ENCODE results near the gene JMJD8. TPM values are rescaled to one million over a fixed set of nuclear protein-coding genes. Genes with fewer than 3 reads are reported as not detected.

Gene JMJD8
- total RNA-seq, 2 experiments from 2014 or later = 22.0 to 23.6 TPM

- TF ChIP-seq CTCF (IDR thresholded peaks at IDR 0.05) = no peak
- H3K27ac Mint-ChIP-seq = peak overlapping the region; percentile 12
- intact Hi-C loops (cut with DNase I, micrococcal nuclease) = no loop called here
- no peaks in the 10 kb centered on the region for H3K9me3 Mint-ChIP-seq
- peak overlapping the region; percentile 63 for H3K4me3 Mint-ChIP-seq
- H3K4me1 Mint-ChIP-seq (ENCODE audit: low read depth) = peaks cover 8% of the 10 kb centered on the region
- Histone ChIP-seq H3K27ac (ENCODE audit: low read depth in 1 of 2, low read length in 2 of 2) (no peak overlapping the region), H3K4me1 (ENCODE audit: insufficient read depth, low read length) (peaks cover 50% of the 10 kb centered on the region), H3K9me3 (ENCODE audit: control insufficient read depth in 1 of 2, insufficient read depth in 1 of 2, low read length in 2 of 2) (peaks cover 0 to 10% of the 10 kb centered on the region in 2 experiments), H3K4me3 (ENCODE audit: low read length) (no peak overlapping the region), H3K36me3 (ENCODE audit: insufficient read depth, low read length) (no peaks in the 10 kb centered on the region), H3K27me3 (ENCODE audit: control insufficient read depth in 1 of 2, insufficient read depth in 2 of 2, low read length in 2 of 2) (no peaks in the 10 kb centered on the region)
- ChIA-PET CTCF (no interaction called here), POLR2A (no interaction called here)
- peaks cover 6% of the 10 kb centered on the region for H3K27me3 Mint-ChIP-seq
- H3K36me3 Mint-ChIP-seq (ENCODE audit: low read depth) = peaks cover 9% of the 10 kb centered on the region
- DNase-seq (no peak), ATAC-seq (ENCODE audit: poor library complexity) (no peak)
Measured at GRCh38 chr16:638836-639235, 45.3 kb downstream of the JMJD8 start.

GRCh38 chr16:638034-638543 is 46.0 kb downstream of the JMJD8 start:
- CTCF ChIA-PET = no interaction called here
- peaks cover 47% of the 10 kb centered on the region for H3K4me1 ChIP-seq (ENCODE audit: insufficient read depth, low read length)
- H3K4me1 Mint-ChIP-seq (ENCODE audit: low read depth) = peaks cover 8% of the 10 kb centered on the region

More at GRCh38 chr16:638034-638543, 46.0 kb downstream of the JMJD8 start:
- POLR2A ChIA-PET = interaction anchor here (3.0 kb wide), 1 partner anchor 43 kb away, joined by 16 read pairs; the partner anchor contains the start of gene STUB1
- Histone ChIP-seq H3K4me3 (ENCODE audit: low read length) (no peak overlapping the region), H3K27ac (ENCODE audit: low read depth in 1 of 2, low read length in 2 of 2) (no peak overlapping the region), H3K36me3 (ENCODE audit: insufficient read depth, low read length) (no peaks in the 10 kb centered on the region), H3K27me3 (ENCODE audit: control insufficient read depth in 1 of 2, insufficient read depth in 2 of 2, low read length in 2 of 2) (no peaks in the 10 kb centered on the region), H3K9me3 (ENCODE audit: control insufficient read depth in 1 of 2, insufficient read depth in 1 of 2, low read length in 2 of 2) (peaks cover 0 to 10% of the 10 kb centered on the region in 2 experiments)
- TF ChIP-seq CTCF (IDR thresholded peaks at IDR 0.05) = no peak
- H3K27ac Mint-ChIP-seq = no peak overlapping the region
- H3K4me3 Mint-ChIP-seq = peak overlapping the region; percentile 48
- H3K9me3 Mint-ChIP-seq = no peaks in the 10 kb centered on the region
- intact Hi-C loops (cut with DNase I, micrococcal nuclease) = no loop called here
- DNase-seq (peak in 1 of 14 experiments; percentile 48), ATAC-seq (ENCODE audit: poor library complexity) (no peak)
- peaks cover 9% of the 10 kb centered on the region for H3K36me3 Mint-ChIP-seq (ENCODE audit: low read depth)
- peaks cover 6% of the 10 kb centered on the region for H3K27me3 Mint-ChIP-seq

Measured in CD4-positive, alpha-beta T cell (primary cell).